OCI-LY7 (cell line): ENCODE results near the gene PSENEN.
"Not testable (repeated sequence)": the region's sequence is repeated elsewhere in the genome, so short reads cannot be mapped to it uniquely, and the experiment has no call there.

Experiments used
- EZH2phosphoT487 ChIP-seq: fragments of 200-600 bp; sonication (generic); IDR thresholded peaks from 2 replicates; pipeline ENCODE4 v1.6.1; 2018; ENCODE audit warnings: low read depth, borderline replicate concordance, mild to moderate bottlenecking, mixed run types, antibody characterized with exemption, low read length, moderate library complexity, mixed read lengths
- TF ChIP-seq, protein P1 (sequence below): fragments of 200-600 bp; sonication (generic); conservative IDR thresholded peaks from 2 replicates; pipeline ENCODE4 v1.5.1; 2014; ENCODE audit warnings: mild to moderate bottlenecking, antibody characterized with exemption, low read length, moderate library complexity, mixed read lengths

DNA sequence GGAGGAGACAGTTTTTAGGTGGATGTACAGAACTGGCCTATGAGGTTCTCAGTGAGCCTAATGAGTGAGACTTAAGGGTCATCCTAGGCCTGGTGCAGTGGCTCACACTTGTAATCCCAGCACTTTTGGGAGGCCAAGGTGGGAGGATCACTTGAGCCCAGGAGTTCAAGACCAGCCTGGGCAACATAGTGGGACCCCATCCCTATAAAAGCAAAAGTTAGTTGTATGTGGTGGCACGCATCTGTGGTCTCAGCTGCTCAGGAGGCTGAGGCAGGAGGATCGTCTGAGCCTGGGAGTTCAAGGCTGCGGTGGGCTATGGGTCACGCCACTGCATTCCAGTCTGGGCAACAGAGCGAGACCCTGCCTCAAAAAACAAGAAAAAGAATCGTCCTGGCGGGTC, 21.3 kb upstream of the PSENEN start:
- TF ChIP-seq, protein P1, sequence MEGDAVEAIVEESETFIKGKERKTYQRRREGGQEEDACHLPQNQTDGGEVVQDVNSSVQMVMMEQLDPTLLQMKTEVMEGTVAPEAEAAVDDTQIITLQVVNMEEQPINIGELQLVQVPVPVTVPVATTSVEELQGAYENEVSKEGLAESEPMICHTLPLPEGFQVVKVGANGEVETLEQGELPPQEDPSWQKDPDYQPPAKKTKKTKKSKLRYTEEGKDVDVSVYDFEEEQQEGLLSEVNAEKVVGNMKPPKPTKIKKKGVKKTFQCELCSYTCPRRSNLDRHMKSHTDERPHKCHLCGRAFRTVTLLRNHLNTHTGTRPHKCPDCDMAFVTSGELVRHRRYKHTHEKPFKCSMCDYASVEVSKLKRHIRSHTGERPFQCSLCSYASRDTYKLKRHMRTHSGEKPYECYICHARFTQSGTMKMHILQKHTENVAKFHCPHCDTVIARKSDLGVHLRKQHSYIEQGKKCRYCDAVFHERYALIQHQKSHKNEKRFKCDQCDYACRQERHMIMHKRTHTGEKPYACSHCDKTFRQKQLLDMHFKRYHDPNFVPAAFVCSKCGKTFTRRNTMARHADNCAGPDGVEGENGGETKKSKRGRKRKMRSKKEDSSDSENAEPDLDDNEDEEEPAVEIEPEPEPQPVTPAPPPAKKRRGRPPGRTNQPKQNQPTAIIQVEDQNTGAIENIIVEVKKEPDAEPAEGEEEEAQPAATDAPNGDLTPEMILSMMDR: not testable (repeated sequence)
- TF ChIP-seq EZH2phosphoT487: not testable (repeated sequence)
